GM23338 (cell line): ENCODE measurements around the gene ZNF579. TPM values are rescaled to one million over a fixed set of nuclear protein-coding genes. Genes with fewer than 3 reads are reported as not detected.

Experiments
- ATAC-seq: fragments of 200-7000 bp; cut with Tn5 transposase; 3 replicates; pipeline ENCODE4 v1.9.1; 2020
- DNase-seq: peaks from one replicate; pipeline ENCODE4 v3.0.0-alpha.2; 2015; ENCODE audit warnings: low spot score
- H2AFZ ChIP-seq: fragments of 200-600 bp; sonication (generic); 2 replicates; pipeline ENCODE4 v1.8.0; 2016; ENCODE audit warnings: antibody characterized with exemption, mild to moderate bottlenecking, moderate library complexity
- H3F3A ChIP-seq: fragments of 200-600 bp; sonication (generic); replicated peaks from 2 replicates; pipeline ENCODE4 v1.8.0; 2017; ENCODE audit warnings: antibody characterized with exemption, mixed run types, low read depth
- H3K27ac ChIP-seq: fragments of 200-600 bp; sonication (generic); 2 replicates; pipeline ENCODE4 v1.6.1; 2016; ENCODE audit warnings: low read depth
- H3K27me3 ChIP-seq: fragments of 200-600 bp; sonication (generic); 2 replicates; pipeline ENCODE4 v1.8.0; 2016; ENCODE audit warnings: mild to moderate bottlenecking, mixed run types, moderate library complexity; ENCODE audit not compliant: insufficient read depth
- H3K36me3 ChIP-seq: fragments of 200-600 bp; sonication (generic); 2 replicates; pipeline ENCODE4 v1.8.0; 2016; ENCODE audit warnings: mild to moderate bottlenecking; ENCODE audit not compliant: insufficient read depth
- H3K4me1 ChIP-seq: fragments of 200-600 bp; sonication (generic); 2 replicates; pipeline ENCODE4 v1.8.0; 2016; ENCODE audit warnings: mild to moderate bottlenecking, moderate library complexity; ENCODE audit not compliant: insufficient read depth
- H3K4me2 ChIP-seq: fragments of 200-600 bp; sonication (generic); 2 replicates; pipeline ENCODE4 v1.7.1; 2017; ENCODE audit warnings: mixed run types
- H3K4me3 ChIP-seq: fragments of 200-600 bp; sonication (generic); 2 replicates; pipeline ENCODE4 v1.6.1; 2016; ENCODE audit warnings: mixed run types
- H3K79me2 ChIP-seq: fragments of 200-600 bp; sonication (generic); replicated peaks from 2 replicates; pipeline ENCODE4 v1.8.0; 2017; ENCODE audit warnings: mild to moderate bottlenecking; ENCODE audit not compliant: insufficient read depth
- H3K9me2 ChIP-seq: fragments of 200-600 bp; sonication (generic); 2 replicates; pipeline ENCODE4 v1.8.0; 2017; ENCODE audit not compliant: insufficient read depth
- H4K20me1 ChIP-seq: fragments of 200-600 bp; sonication (generic); replicated peaks from 2 replicates; pipeline ENCODE4 v1.8.0; 2017; ENCODE audit warnings: mild to moderate bottlenecking; ENCODE audit not compliant: insufficient read depth
- H3K27ac Mint-ChIP-seq: 2 replicates; pipeline ENCODE4 v1.8.0; 2020; ENCODE audit warnings: inconsistent platforms, mild to moderate bottlenecking, moderate library complexity, mixed read lengths
- H3K27me3 Mint-ChIP-seq: 3 replicates; pipeline ENCODE4 v1.8.0; 2022; ENCODE audit warnings: low read depth, mild to moderate bottlenecking, moderate library complexity, mixed read lengths, inconsistent platforms; ENCODE audit not compliant: insufficient read depth, poor library complexity
- H3K36me3 Mint-ChIP-seq: 3 replicates; pipeline ENCODE4 v1.8.0; 2021; ENCODE audit warnings: low read depth, mild to moderate bottlenecking, inconsistent platforms, moderate library complexity, mixed read lengths
- H3K4me1 Mint-ChIP-seq: 3 replicates; pipeline ENCODE4 v1.8.0; 2020; ENCODE audit warnings: mild to moderate bottlenecking, inconsistent platforms, mixed read lengths
- H3K4me3 Mint-ChIP-seq: 3 replicates; pipeline ENCODE4 v1.8.0; 2021; ENCODE audit warnings: moderate library complexity, mild to moderate bottlenecking, inconsistent platforms, mixed read lengths
- H3K9me3 Mint-ChIP-seq: 3 replicates; pipeline ENCODE4 v1.8.0; 2020; ENCODE audit warnings: moderate library complexity, mild to moderate bottlenecking, inconsistent platforms, mixed read lengths
- CREB1 ChIP-seq: fragments of 250-450 bp; sonication (Bioruptor Pico); IDR thresholded peaks from 2 replicates; pipeline ENCODE4 v1.5.0; 2020; ENCODE audit warnings: low read depth, mild to moderate bottlenecking, moderate library complexity
- ETS1 ChIP-seq: IDR thresholded peaks from 2 replicates; pipeline ENCODE4 v1.6.1; 2016; ENCODE audit warnings: antibody characterized with exemption
- EZH2 ChIP-seq: fragments of 200-600 bp; sonication (generic); IDR thresholded peaks from one replicate; pipeline ENCODE4 v1.8.0; 2017; ENCODE audit warnings: antibody characterized with exemption, mild to moderate bottlenecking, low read depth; ENCODE audit not compliant: unreplicated experiment
- EZH2phosphoT487 ChIP-seq: fragments of 200-600 bp; sonication (generic); IDR thresholded peaks from one replicate; pipeline ENCODE4 v1.8.1; 2018; ENCODE audit warnings: antibody characterized with exemption; ENCODE audit not compliant: unreplicated experiment
- JUNB ChIP-seq: IDR thresholded peaks from one replicate; pipeline ENCODE4 v1.6.1; 2016; ENCODE audit warnings: antibody characterized with exemption; ENCODE audit not compliant: unreplicated experiment
- NANOG ChIP-seq: IDR thresholded peaks from 2 replicates; pipeline ENCODE4 v1.6.1; 2016; ENCODE audit warnings: antibody characterized with exemption, borderline replicate concordance
- POLR2AphosphoS5 ChIP-seq: IDR thresholded peaks from 2 replicates; pipeline ENCODE4 v1.6.1; 2016; ENCODE audit warnings: antibody characterized with exemption, low read depth
- REST ChIP-seq: IDR thresholded peaks from one replicate; pipeline ENCODE4 v1.6.1; 2018; ENCODE audit warnings: antibody characterized with exemption; ENCODE audit not compliant: unreplicated experiment
- STAT1 ChIP-seq: IDR thresholded peaks from one replicate; pipeline ENCODE4 v1.6.1; 2016; ENCODE audit warnings: antibody characterized with exemption; ENCODE audit not compliant: unreplicated experiment
- ZNF114 ChIP-seq: fragments of 250-450 bp; sonication (Bioruptor Pico); IDR thresholded peaks from 2 replicates; pipeline ENCODE4 v1.5.0; 2020; ENCODE audit warnings: mild to moderate bottlenecking, moderate library complexity
- ZNF331 ChIP-seq: fragments of 250-450 bp; sonication (Bioruptor Pico); IDR thresholded peaks from 2 replicates; pipeline ENCODE4 v1.5.0; 2020; ENCODE audit warnings: low read depth, mild to moderate bottlenecking, moderate library complexity
- ZNF462 ChIP-seq: fragments of 250-450 bp; sonication (Bioruptor Pico); IDR thresholded peaks from 2 replicates; pipeline ENCODE4 v1.5.0; 2020; ENCODE audit warnings: mild to moderate bottlenecking, moderate library complexity
- polyA plus RNA-seq: library from polyadenylated mRNA; unstranded; fragments of >200 nt; fragmentation: Nextera tagmentation; extraction: Ambion mirVana; gene quantifications from 2 replicates; pipeline ENCODE4 v1.2.1, GENCODE V29; 2016
- total RNA-seq: library from RNA; depleted of rRNA; stranded (reverse); fragments of >200 nt; shearing (Covaris generic); gene quantifications from 2 replicates; pipeline ENCODE4 v1.2.3, GENCODE V29; 2014
- TF ChIP-seq, protein P1 (sequence below), 2 experiments: fragments of 200-600 bp in 1 of 2; sonication (generic) in 1 of 2; conservative IDR thresholded peaks; 2 replicates each; pipeline versions ENCODE4 v1.5.1 to v1.6.1; 2016 to 2017; ENCODE audit warnings: antibody characterized with exemption in 2 of 2, low read depth in 2 of 2, mild to moderate bottlenecking in 2 of 2, moderate library complexity in 1 of 2

The ZNF579 gene
- total and polyA plus RNA-seq, 2 experiments from 2014 or later = 7.3 to 12.2 TPM

DNA sequence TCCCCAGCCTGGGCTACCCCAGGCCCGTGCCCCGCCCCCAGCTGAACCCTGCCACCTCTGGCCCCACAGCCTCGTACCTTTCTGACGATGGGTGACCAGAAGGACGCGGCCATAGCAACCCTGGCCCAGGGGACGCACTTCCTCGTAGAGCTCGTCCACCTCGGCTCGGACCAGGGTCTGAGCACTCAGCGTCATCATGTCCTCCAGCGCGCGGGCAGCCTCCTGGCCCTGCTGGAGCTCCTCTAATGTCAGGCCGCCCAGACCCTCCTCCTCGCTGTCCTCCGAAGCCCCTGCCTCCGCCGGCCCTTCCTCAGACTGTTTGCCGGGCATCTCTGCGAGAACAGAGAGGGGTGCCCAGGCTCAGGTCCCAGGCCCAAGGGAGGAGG lies 44.7 kb downstream of the ZNF579 start:
- Histone ChIP-seq H3K79me2 (no peaks in the 10 kb centered on the region), H3K36me3 (no peaks in the 10 kb centered on the region), H2AFZ (no peak overlapping the region), H3K4me1 (peaks cover 7% of the 10 kb centered on the region; the same call in 1 of the 2 replicates), H3K4me2 (no peak overlapping the region), H3K27ac (no peak overlapping the region), H3K27me3 (no peaks in the 10 kb centered on the region), H4K20me1 (no peaks in the 10 kb centered on the region), H3K9me2 (no peaks in the 10 kb centered on the region), H3K4me3 (no peak overlapping the region), H3F3A (0 out of 2 replicates have a peak, but pooled peaks cover 7% of the 10 kb centered on the region)
- Mint-ChIP-seq H3K36me3 (no peaks in the 10 kb centered on the region), H3K4me1 (peaks cover 6% of the 10 kb centered on the region; the same call in 2 of the 3 replicates), H3K9me3 (no peaks in the 10 kb centered on the region; the same call in 2 of the 3 replicates), H3K27ac (no peak overlapping the region), H3K4me3 (no peak overlapping the region), H3K27me3 (peaks cover 15% of the 10 kb centered on the region)
- ATAC-seq = no peak
- no peak for TF ChIP-seq ZNF462 (CRISPR knock-in tag)
- TF ChIP-seq REST = no peak
- TF ChIP-seq EZH2phosphoT487 = no peak
- TF ChIP-seq ZNF331 (CRISPR knock-in tag) = no peak
- TF ChIP-seq POLR2AphosphoS5 = no peak
- TF ChIP-seq NANOG = no peak
- no peak for TF ChIP-seq JUNB
- TF ChIP-seq CREB1 = no peak
- no peak for TF ChIP-seq STAT1
- TF ChIP-seq EZH2 = no peak
- no peak for TF ChIP-seq ETS1
- TF ChIP-seq, protein P1, sequence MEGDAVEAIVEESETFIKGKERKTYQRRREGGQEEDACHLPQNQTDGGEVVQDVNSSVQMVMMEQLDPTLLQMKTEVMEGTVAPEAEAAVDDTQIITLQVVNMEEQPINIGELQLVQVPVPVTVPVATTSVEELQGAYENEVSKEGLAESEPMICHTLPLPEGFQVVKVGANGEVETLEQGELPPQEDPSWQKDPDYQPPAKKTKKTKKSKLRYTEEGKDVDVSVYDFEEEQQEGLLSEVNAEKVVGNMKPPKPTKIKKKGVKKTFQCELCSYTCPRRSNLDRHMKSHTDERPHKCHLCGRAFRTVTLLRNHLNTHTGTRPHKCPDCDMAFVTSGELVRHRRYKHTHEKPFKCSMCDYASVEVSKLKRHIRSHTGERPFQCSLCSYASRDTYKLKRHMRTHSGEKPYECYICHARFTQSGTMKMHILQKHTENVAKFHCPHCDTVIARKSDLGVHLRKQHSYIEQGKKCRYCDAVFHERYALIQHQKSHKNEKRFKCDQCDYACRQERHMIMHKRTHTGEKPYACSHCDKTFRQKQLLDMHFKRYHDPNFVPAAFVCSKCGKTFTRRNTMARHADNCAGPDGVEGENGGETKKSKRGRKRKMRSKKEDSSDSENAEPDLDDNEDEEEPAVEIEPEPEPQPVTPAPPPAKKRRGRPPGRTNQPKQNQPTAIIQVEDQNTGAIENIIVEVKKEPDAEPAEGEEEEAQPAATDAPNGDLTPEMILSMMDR (conservative IDR thresholded peaks at IDR 0.05; ENCODE audit: low read depth in 2 of 2) = no peak
- TF ChIP-seq ZNF114 (CRISPR knock-in tag) = no peak
- no peak for DNase-seq
